ENCODE data around the gene PGM5. TPM values are rescaled to one million over a fixed set of nuclear protein-coding genes. Genes with fewer than 3 reads are reported as not detected.
A peak's percentile ranks its signal among the peaks of the same experiment; 100 is the strongest.

Gene PGM5
- total RNA-seq, 4 donors from 2014 or later, result 13.3 to 44.0 (median 29.9) TPM

- H3K4me3 ChIP-seq, result no peak overlapping the region
- H3K27me3 ChIP-seq, result no peaks in the 10 kb centered on the region
- H3K9me3 ChIP-seq, result no peaks in the 10 kb centered on the region
- no peak overlapping the region for H3K27ac ChIP-seq
- intact Hi-C loops (cut with DNase I; ENCODE audit: low total_unique reads) (no loop called here), in situ Hi-C loops (cut with MboI; ENCODE audit: low sequenced_read_pairs in 4 of 4) (no loop called here)
- ATAC-seq (no peak), DNase-seq (no peak)
- no peaks in the 10 kb centered on the region for H3K36me3 ChIP-seq
- H3K4me1 ChIP-seq, result peaks cover 14 to 21% of the 10 kb centered on the region in 2 donors
- no peak for TF ChIP-seq POLR2A (IDR thresholded peaks at IDR 0.05)
- TF ChIP-seq CTCF (IDR thresholded peaks at IDR 0.05 in 4 of 5, conservative IDR thresholded peaks at IDR 0.05 in 1 of 5), result no peak
Observed at GRCh38 chr9:68431307-68431706, 74.9 kb downstream of the PGM5 start.

- intact Hi-C loops (cut with DNase I; ENCODE audit: low total_unique reads), result no loop called here
- TF ChIP-seq CTCF (IDR thresholded peaks at IDR 0.05 in 4 of 5, conservative IDR thresholded peaks at IDR 0.05 in 1 of 5), result no peak
- TF ChIP-seq POLR2A (IDR thresholded peaks at IDR 0.05), result no peak
- no peak for ATAC-seq
- Histone ChIP-seq H3K27ac (no peak overlapping the region), H3K36me3 (no peaks in the 10 kb centered on the region), H3K4me1 (peaks cover 0 to 3% of the 10 kb centered on the region in 2 donors), H3K4me3 (no peak overlapping the region), H3K27me3 (no peaks in the 10 kb centered on the region), H3K9me3 (no peaks in the 10 kb centered on the region)
- in situ Hi-C loops (cut with MboI; ENCODE audit: low sequenced_read_pairs in 4 of 4), result no loop called here
- no peak for DNase-seq
Observed at GRCh38 chr9:68433531-68434110, 77.2 kb downstream of the PGM5 start.

GRCh38 chr9:68437785-68438184, 81.4 kb downstream of the PGM5 start:
- H3K27me3 ChIP-seq, result no peaks in the 10 kb centered on the region
- H3K4me1 ChIP-seq, result peaks cover 0 to 3% of the 10 kb centered on the region in 2 donors
- H3K27ac ChIP-seq, result no peak overlapping the region
- no peaks in the 10 kb centered on the region for H3K36me3 ChIP-seq
- H3K4me3 ChIP-seq, result no peak overlapping the region
- peaks cover 0 to 11% (median 0%) of the 10 kb centered on the region in 3 donors for H3K9me3 ChIP-seq
- peak; percentile 53 to 65 for ATAC-seq
- intact Hi-C loops (cut with DNase I; ENCODE audit: low total_unique reads), result no loop called here
- in situ Hi-C loops (cut with MboI; ENCODE audit: low sequenced_read_pairs in 4 of 4), result no loop called here
- peak in 1 of 2 donors; percentile 19 for DNase-seq
- TF ChIP-seq POLR2A (IDR thresholded peaks at IDR 0.05) (no peak), CTCF (IDR thresholded peaks at IDR 0.05 in 4 of 5, conservative IDR thresholded peaks at IDR 0.05 in 1 of 5) (no peak)

GRCh38 chr9:68443624-68444023, 87.2 kb downstream of the PGM5 start:
- DNase-seq, result no peak
- peaks cover 0 to 11% (median 0%) of the 10 kb centered on the region in 3 donors for H3K9me3 ChIP-seq
- in situ Hi-C loops (cut with MboI; ENCODE audit: low sequenced_read_pairs in 4 of 4), result no loop called here

More at GRCh38 chr9:68443624-68444023, 87.2 kb downstream of the PGM5 start:
- no peak for TF ChIP-seq POLR2A (IDR thresholded peaks at IDR 0.05)
- TF ChIP-seq CTCF (IDR thresholded peaks at IDR 0.05 in 4 of 5, conservative IDR thresholded peaks at IDR 0.05 in 1 of 5), result no peak
- intact Hi-C loops (cut with DNase I; ENCODE audit: low total_unique reads), result loop anchor here (10.0 kb wide), 1 partner anchor 51 kb away; no protein-coding TSS in a partner anchor
- Histone ChIP-seq H3K4me1 (peaks cover 0 to 3% of the 10 kb centered on the region in 2 donors), H3K27me3 (no peaks in the 10 kb centered on the region), H3K27ac (no peak overlapping the region), H3K36me3 (no peaks in the 10 kb centered on the region), H3K4me3 (no peak overlapping the region)
- no peak for ATAC-seq

All from gastrocnemius medialis (tissue), 4 donors.